ENCODE data around the gene TET3.

The TET3 gene

GRCh38 chr2:73987948-73988700 lies 3.4 kb downstream of the TET3 start:
- no peak for DNase-seq

DNA sequence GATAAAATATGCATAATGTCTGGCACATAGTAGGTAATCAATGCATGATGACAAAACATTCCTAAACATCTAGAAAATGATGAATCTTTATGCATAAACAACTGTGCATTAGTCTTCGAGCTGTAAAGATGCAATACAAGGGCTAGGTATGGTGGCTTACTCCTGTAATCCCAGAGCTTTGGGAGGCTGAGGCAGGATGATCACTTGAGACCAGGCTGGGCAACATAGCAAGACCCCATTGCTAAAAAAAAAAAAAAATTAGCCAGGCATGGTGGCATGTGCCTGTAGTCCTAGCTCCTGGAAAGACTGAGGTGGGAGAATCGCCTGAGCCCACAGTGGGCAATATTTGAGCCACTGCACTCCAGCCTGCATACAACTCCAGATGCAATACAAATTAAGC lies 5.3 kb downstream of the TET3 start:
- no peak for DNase-seq

- no peak for DNase-seq
Measured at GRCh38 chr2:73990531-73990930, 5.8 kb downstream of the TET3 start.

GRCh38 chr2:73992036-73992435 lies 7.3 kb downstream of the TET3 start:
- no peak for DNase-seq

DNA sequence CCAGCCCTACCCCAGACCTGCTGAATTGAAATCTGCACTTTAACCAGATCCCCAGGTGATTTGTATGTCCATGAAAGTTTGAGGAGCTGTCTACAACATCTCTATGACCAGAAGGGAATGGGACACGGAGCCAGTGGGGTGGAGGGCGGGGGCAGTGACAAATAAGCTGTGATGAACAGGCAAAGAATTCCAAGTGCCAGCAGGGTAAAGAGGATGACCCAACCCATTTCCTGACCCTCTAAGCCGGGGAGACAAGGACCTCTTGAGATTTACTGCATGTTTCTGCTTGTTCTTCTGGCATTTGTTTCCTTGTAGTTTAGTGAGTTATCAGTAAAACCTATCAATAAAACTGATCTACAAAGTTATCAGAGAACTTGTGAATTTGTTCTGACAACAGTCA lies 8.7 kb downstream of the TET3 start:
- DNase-seq, result no peak

GRCh38 chr2:73993778-73994177 lies 9.1 kb downstream of the TET3 start:
- no peak for DNase-seq

- no peak for DNase-seq
Measured at GRCh38 chr2:73994178-73994831, 9.6 kb downstream of the TET3 start.

DNA sequence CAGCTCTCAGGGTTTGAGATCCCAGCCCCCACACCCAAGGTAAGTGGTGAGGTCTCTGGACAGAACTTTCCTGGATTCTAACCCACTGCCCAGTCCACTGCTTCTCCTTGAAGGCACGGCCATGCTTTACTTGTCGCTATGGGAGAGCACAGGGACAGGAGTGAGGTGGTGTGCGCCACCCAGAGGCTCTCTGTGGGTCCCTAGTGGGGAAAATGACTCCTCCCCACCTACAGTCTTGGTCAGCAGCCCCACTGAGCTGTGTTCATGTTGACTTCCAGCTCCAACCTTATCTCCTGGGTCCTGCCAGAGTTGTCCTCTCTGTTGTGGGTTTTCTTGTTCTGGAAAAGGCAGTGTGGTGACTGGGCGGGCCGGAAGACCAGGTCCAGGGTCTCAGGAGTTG lies 11.1 kb downstream of the TET3 start:
- DNase-seq, result no peak

DNA sequence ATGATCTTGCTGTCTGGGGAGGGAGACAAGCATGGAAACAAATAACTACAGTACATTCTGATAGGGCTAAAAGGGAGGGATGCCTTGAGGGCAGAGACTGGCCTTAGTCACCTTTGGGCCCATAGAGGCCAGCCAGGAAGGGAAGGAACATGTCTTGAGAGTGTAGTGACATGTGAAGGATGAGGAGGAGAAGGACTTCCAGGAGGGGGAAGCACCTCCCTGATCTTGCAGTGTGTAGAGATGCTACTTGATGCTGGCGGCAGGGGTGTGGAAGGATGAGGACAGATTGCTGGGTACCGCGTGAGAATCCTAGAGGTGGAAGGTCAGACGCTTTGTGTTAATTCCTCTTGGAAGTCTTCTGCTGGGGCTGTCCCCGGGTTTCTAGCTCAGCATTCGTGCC lies 13.1 kb downstream of the TET3 start:
- no peak for DNase-seq

DNA sequence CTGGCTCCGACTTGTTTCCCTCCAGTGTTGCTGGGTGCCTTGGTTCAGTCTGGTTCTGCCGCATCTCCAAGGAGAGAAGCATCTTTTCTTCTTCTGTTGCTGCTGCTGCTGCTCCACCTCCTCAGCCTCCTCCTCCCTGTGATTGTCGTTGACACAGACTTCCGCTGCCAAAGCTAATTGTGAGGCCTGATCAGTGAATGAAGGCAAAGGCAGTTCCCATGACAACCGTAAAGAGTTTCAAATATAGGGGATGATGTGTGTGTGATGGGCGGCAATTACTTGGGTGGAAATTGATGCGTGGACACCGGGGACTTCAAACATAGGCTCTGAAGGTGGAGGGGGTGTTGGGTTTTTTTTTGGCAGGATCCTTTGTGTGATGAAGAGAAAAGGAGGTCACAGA lies 13.7 kb downstream of the TET3 start:
- peak in 1 of 14 donors; percentile 4 for DNase-seq

GRCh38 chr2:73998933-73999332 lies 14.2 kb downstream of the TET3 start:
- DNase-seq, result no peak

- DNase-seq, result no peak
Measured at GRCh38 chr2:73999881-74000597, 15.3 kb downstream of the TET3 start.

GRCh38 chr2:74000666-74001065 lies 16.0 kb downstream of the TET3 start:
- no peak for DNase-seq

DNA sequence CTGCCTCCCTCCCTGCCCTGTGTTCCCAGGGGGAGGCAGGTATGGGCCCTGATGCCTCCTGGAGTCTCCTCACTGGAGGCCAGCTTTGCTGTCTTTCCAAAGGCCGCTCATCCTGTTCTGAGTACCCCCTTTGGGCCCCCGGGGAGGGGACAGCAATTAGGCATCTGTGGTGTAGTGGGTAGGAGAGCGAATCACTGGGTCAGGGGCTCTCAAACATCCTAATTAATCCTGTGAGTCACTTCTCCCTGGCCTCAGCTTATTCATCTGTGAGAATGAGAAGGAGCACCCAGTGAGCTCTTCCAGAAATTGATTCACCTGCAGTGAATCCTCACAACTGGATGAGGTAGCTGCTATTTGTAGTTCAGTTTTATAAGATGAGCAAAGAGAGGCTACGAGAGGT lies 16.4 kb downstream of the TET3 start:
- DNase-seq, result no peak

GRCh38 chr2:74001781-74002504 lies 17.2 kb downstream of the TET3 start:
- peak in 2 of 14 donors; percentile 34 to 85 for DNase-seq

DNA sequence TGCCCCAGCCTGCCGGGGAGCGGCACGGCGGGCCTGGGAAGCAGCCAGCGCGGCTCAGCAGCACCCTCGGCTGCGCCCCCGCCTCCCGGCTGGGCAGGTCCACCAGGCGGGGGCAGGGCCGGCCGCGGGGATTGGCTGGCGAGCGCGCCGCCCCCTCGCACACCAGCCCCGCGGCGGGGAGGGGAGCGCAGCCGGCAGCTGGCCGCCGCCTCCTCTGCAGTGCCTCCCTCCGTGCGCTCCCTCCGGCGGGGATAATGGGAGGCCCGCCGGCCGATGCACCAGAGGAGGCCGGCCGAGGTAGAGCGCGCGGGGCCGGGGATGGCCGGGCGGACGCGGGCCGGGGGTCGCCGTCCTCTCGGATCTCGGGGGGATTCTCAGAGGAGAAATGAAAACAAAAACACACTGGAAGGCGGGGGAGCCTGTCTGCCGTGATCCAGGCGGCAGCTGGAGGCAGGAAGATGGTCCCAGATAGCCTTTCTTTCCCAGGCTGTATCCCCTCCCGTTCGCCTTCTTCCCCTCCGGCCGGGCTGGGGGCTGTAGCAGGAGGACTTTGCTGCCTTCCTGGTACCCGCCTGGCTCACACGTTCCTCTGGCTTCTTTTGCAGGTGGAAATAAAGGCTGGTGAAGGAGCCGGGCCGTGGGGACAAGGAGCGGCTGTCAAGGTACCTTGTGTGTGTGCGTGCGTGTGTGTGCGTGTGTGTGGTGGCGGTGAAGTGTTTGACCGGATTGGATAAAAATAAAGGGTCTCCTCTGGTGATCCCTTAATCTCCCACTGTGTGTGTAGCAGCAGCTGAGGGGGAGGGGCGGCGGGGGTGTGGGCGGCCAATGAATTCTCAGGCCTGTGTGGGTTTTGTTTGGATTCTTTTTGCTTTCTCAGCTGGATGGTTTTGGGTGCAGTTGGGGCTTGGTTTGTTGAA lies 18.1 kb downstream of the TET3 start:
- DNase-seq, result peak in 13 of 14 donors; percentile 52 to 93 (median 78)

- peak in 3 of 14 donors; percentile 35 to 76 (median 54) for DNase-seq
Measured at GRCh38 chr2:74003494-74004211, 18.9 kb downstream of the TET3 start.

GRCh38 chr2:74004212-74005182 lies 19.8 kb downstream of the TET3 start:
- DNase-seq, result peak in 4 of 14 donors; percentile 31 to 89 (median 38)

DNA sequence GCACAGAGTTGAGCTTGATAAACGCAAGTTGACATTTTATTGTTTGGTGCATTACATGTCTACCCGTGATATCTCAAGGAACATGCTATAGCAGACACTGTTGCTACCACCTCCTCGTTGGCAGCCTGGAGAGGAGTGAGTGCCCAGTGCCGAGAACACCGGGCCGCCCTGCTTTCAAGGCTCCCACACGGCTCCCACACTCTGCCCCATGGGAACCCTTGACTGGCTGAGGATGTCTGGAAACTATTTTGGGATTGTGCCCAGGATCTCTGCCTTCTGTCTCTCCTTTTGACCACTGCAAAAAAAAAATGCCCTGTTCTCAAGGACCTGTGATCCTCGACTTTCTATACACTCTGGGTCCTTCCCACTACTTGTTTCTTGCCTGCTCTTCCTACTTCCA lies 21.1 kb downstream of the TET3 start:
- peak in 1 of 14 donors; percentile 43 for DNase-seq

- peak in 2 of 14 donors; percentile 25 to 43 for DNase-seq
Measured at GRCh38 chr2:74006459-74006858, 21.7 kb downstream of the TET3 start.
